ENCODE results near the gene UBD.
A peak's percentile ranks its signal among the peaks of the same experiment; 100 is the strongest.

DNA sequence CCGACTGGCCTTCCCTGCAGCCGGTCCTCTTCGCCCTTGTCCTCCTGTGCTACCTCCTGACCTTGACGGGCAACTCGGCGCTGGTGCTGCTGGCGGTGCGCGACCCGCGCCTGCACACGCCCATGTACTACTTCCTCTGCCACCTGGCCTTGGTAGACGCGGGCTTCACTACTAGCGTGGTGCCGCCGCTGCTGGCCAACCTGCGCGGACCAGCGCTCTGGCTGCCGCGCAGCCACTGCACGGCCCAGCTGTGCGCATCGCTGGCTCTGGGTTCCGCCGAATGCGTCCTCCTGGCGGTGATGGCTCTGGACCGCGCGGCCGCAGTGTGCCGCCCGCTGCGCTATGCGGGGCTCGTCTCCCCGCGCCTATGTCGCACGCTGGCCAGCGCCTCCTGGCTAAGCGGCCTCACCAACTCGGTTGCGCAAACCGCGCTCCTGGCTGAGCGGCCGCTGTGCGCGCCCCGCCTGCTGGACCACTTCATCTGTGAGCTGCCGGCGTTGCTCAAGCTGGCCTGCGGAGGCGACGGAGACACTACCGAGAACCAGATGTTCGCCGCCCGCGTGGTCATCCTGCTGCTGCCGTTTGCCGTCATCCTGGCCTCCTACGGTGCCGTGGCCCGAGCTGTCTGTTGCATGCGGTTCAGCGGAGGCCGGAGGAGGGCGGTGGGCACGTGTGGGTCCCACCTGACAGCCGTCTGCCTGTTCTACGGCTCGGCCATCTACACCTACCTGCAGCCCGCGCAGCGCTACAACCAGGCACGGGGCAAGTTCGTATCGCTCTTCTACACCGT lies 6.1 kb downstream of the UBD start:
- TF ChIP-seq EZH2 (IDR thresholded peaks at IDR 0.05; ENCODE audit: low read depth, unreplicated experiment) (no peak), POLR2AphosphoS5 (IDR thresholded peaks at IDR 0.05; ENCODE audit: low read depth) (no peak), EZH2phosphoT487 (IDR thresholded peaks at IDR 0.05; ENCODE audit: unreplicated experiment) (no peak), ZNF331 (CRISPR knock-in tag; IDR thresholded peaks at IDR 0.05; ENCODE audit: low read depth) (no peak), CREB1 (CRISPR knock-in tag; IDR thresholded peaks at IDR 0.05; ENCODE audit: low read depth) (0 out of 2 replicates have a peak, but pooled peaks have one; percentile 11), JUNB (IDR thresholded peaks at IDR 0.05; ENCODE audit: unreplicated experiment) (no peak)
- TF ChIP-seq, protein P1, sequence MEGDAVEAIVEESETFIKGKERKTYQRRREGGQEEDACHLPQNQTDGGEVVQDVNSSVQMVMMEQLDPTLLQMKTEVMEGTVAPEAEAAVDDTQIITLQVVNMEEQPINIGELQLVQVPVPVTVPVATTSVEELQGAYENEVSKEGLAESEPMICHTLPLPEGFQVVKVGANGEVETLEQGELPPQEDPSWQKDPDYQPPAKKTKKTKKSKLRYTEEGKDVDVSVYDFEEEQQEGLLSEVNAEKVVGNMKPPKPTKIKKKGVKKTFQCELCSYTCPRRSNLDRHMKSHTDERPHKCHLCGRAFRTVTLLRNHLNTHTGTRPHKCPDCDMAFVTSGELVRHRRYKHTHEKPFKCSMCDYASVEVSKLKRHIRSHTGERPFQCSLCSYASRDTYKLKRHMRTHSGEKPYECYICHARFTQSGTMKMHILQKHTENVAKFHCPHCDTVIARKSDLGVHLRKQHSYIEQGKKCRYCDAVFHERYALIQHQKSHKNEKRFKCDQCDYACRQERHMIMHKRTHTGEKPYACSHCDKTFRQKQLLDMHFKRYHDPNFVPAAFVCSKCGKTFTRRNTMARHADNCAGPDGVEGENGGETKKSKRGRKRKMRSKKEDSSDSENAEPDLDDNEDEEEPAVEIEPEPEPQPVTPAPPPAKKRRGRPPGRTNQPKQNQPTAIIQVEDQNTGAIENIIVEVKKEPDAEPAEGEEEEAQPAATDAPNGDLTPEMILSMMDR (conservative IDR thresholded peaks at IDR 0.05; ENCODE audit: low read depth in 2 of 2): no peak; a peak in 1 of 4 replicates
- TF ChIP-seq, protein P2, sequence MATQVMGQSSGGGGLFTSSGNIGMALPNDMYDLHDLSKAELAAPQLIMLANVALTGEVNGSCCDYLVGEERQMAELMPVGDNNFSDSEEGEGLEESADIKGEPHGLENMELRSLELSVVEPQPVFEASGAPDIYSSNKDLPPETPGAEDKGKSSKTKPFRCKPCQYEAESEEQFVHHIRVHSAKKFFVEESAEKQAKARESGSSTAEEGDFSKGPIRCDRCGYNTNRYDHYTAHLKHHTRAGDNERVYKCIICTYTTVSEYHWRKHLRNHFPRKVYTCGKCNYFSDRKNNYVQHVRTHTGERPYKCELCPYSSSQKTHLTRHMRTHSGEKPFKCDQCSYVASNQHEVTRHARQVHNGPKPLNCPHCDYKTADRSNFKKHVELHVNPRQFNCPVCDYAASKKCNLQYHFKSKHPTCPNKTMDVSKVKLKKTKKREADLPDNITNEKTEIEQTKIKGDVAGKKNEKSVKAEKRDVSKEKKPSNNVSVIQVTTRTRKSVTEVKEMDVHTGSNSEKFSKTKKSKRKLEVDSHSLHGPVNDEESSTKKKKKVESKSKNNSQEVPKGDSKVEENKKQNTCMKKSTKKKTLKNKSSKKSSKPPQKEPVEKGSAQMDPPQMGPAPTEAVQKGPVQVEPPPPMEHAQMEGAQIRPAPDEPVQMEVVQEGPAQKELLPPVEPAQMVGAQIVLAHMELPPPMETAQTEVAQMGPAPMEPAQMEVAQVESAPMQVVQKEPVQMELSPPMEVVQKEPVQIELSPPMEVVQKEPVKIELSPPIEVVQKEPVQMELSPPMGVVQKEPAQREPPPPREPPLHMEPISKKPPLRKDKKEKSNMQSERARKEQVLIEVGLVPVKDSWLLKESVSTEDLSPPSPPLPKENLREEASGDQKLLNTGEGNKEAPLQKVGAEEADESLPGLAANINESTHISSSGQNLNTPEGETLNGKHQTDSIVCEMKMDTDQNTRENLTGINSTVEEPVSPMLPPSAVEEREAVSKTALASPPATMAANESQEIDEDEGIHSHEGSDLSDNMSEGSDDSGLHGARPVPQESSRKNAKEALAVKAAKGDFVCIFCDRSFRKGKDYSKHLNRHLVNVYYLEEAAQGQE (IDR thresholded peaks at IDR 0.05; ENCODE audit: unreplicated experiment): no peak
- TF ChIP-seq, protein P3, sequence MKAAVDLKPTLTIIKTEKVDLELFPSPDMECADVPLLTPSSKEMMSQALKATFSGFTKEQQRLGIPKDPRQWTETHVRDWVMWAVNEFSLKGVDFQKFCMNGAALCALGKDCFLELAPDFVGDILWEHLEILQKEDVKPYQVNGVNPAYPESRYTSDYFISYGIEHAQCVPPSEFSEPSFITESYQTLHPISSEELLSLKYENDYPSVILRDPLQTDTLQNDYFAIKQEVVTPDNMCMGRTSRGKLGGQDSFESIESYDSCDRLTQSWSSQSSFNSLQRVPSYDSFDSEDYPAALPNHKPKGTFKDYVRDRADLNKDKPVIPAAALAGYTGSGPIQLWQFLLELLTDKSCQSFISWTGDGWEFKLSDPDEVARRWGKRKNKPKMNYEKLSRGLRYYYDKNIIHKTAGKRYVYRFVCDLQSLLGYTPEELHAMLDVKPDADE (IDR thresholded peaks at IDR 0.05): no peak
- TF ChIP-seq, protein P4, sequence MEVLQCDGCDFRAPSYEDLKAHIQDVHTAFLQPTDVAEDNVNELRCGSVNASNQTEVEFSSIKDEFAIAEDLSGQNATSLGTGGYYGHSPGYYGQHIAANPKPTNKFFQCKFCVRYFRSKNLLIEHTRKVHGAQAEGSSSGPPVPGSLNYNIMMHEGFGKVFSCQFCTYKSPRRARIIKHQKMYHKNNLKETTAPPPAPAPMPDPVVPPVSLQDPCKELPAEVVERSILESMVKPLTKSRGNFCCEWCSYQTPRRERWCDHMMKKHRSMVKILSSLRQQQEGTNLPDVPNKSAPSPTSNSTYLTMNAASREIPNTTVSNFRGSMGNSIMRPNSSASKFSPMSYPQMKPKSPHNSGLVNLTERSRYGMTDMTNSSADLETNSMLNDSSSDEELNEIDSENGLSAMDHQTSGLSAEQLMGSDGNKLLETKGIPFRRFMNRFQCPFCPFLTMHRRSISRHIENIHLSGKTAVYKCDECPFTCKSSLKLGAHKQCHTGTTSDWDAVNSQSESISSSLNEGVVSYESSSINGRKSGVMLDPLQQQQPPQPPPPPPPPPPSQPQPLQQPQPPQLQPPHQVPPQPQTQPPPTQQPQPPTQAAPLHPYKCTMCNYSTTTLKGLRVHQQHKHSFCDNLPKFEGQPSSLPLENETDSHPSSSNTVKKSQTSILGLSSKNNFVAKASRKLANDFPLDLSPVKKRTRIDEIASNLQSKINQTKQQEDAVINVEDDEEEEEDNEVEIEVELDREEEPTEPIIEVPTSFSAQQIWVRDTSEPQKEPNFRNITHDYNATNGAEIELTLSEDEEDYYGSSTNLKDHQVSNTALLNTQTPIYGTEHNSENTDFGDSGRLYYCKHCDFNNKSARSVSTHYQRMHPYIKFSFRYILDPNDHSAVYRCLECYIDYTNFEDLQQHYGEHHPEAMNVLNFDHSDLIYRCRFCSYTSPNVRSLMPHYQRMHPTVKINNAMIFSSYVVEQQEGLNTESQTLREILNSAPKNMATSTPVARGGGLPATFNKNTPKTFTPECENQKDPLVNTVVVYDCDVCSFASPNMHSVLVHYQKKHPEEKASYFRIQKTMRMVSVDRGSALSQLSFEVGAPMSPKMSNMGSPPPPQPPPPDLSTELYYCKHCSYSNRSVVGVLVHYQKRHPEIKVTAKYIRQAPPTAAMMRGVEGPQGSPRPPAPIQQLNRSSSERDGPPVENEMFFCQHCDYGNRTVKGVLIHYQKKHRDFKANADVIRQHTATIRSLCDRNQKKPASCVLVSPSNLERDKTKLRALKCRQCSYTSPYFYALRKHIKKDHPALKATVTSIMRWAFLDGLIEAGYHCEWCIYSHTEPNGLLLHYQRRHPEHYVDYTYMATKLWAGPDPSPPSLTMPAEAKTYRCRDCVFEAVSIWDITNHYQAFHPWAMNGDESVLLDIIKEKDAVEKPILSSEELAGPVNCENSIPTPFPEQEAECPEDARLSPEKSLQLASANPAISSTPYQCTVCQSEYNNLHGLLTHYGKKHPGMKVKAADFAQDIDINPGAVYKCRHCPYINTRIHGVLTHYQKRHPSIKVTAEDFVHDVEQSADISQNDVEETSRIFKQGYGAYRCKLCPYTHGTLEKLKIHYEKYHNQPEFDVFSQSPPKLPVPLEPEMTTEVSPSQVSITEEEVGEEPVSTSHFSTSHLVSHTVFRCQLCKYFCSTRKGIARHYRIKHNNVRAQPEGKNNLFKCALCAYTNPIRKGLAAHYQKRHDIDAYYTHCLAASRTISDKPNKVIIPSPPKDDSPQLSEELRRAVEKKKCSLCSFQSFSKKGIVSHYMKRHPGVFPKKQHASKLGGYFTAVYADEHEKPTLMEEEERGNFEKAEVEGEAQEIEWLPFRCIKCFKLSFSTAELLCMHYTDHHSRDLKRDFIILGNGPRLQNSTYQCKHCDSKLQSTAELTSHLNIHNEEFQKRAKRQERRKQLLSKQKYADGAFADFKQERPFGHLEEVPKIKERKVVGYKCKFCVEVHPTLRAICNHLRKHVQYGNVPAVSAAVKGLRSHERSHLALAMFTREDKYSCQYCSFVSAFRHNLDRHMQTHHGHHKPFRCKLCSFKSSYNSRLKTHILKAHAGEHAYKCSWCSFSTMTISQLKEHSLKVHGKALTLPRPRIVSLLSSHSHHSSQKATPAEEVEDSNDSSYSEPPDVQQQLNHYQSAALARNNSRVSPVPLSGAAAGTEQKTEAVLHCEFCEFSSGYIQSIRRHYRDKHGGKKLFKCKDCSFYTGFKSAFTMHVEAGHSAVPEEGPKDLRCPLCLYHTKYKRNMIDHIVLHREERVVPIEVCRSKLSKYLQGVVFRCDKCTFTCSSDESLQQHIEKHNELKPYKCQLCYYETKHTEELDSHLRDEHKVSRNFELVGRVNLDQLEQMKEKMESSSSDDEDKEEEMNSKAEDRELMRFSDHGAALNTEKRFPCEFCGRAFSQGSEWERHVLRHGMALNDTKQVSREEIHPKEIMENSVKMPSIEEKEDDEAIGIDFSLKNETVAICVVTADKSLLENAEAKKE (CRISPR knock-in tag; IDR thresholded peaks at IDR 0.05): no peak
